Loucy (cell line): ENCODE results near the gene DUSP3.

Experiments used
- H2AFZ ChIP-seq: fragments of 200-600 bp; sonication (generic); 2 replicates; pipeline ENCODE4 v1.6.0; 2016; ENCODE audit warnings: antibody characterized with exemption, mild to moderate bottlenecking, low read length, moderate library complexity
- H3F3A ChIP-seq: fragments of 200-600 bp; 2 replicates; pipeline ENCODE4 v1.6.0; 2016; ENCODE audit warnings: antibody characterized with exemption, low read depth, mild to moderate bottlenecking
- H3K27me3 ChIP-seq: fragments of 200-600 bp; sonication (generic); 2 replicates; pipeline ENCODE4 v1.6.1; 2014; ENCODE audit warnings: low read length, mild to moderate bottlenecking; ENCODE audit not compliant: insufficient read depth, poor library complexity, severe bottlenecking
- H3K36me3 ChIP-seq: fragments of 200-600 bp; sonication (generic); 2 replicates; pipeline ENCODE4 v1.6.1; 2016; ENCODE audit warnings: low read length; ENCODE audit not compliant: insufficient read depth
- H3K4me1 ChIP-seq: fragments of 200-600 bp; sonication (generic); 2 replicates; pipeline ENCODE4 v1.5.1; 2014; ENCODE audit warnings: low read length, mild to moderate bottlenecking; ENCODE audit not compliant: insufficient read depth, poor library complexity, severe bottlenecking
- H3K4me2 ChIP-seq: fragments of 200-600 bp; sonication (generic); 2 replicates; pipeline ENCODE4 v1.6.0; 2014; ENCODE audit warnings: antibody characterized with exemption, low read length, low read depth, mild to moderate bottlenecking; ENCODE audit not compliant: poor library complexity, severe bottlenecking
- H3K4me3 ChIP-seq: fragments of 200-600 bp; sonication (generic); 2 replicates; pipeline ENCODE4 v1.5.1; 2014; ENCODE audit warnings: low read length, mild to moderate bottlenecking, mixed read lengths; ENCODE audit not compliant: poor library complexity, severe bottlenecking
- H3K79me2 ChIP-seq: fragments of 200-600 bp; sonication (generic); 2 replicates; pipeline ENCODE4 v1.6.1; 2014; ENCODE audit warnings: low read length; ENCODE audit not compliant: insufficient read depth
- H3K9ac ChIP-seq: fragments of 200-600 bp; sonication (generic); 2 replicates; pipeline ENCODE4 v1.6.0; 2014; ENCODE audit warnings: mild to moderate bottlenecking, low read depth, low read length, moderate library complexity; ENCODE audit not compliant: poor library complexity, severe bottlenecking
- H3K9me2 ChIP-seq: fragments of 200-600 bp; sonication (generic); replicated peaks from 2 replicates; pipeline ENCODE4 v1.6.1; 2016; ENCODE audit warnings: low read depth, low read length, mixed read lengths
- H3K9me3 ChIP-seq: fragments of 200-600 bp; sonication (generic); 2 replicates; pipeline ENCODE4 v1.6.1; 2014; ENCODE audit warnings: mild to moderate bottlenecking, antibody characterized with exemption, low read length, low read depth; ENCODE audit not compliant: insufficient read depth
- H4K20me1 ChIP-seq: fragments of 200-600 bp; sonication (generic); 2 replicates; pipeline ENCODE4 v1.6.0; 2014; ENCODE audit warnings: antibody characterized with exemption, low read length, mild to moderate bottlenecking; ENCODE audit not compliant: insufficient read depth, poor library complexity, severe bottlenecking
- CTCF ChIP-seq: fragments of 200-600 bp; sonication (generic); conservative IDR thresholded peaks from 2 replicates; pipeline ENCODE4 v1.5.1; 2014; ENCODE audit warnings: mild to moderate bottlenecking, antibody characterized with exemption, low read length
- EZH2phosphoT487 ChIP-seq: fragments of 200-600 bp; IDR thresholded peaks from 2 replicates; pipeline ENCODE4 v1.6.1; 2018; ENCODE audit warnings: antibody characterized with exemption, mild to moderate bottlenecking, moderate library complexity, borderline replicate concordance

DUSP3 gene

GRCh38 chr17:43791589-43791988, 12.8 kb upstream of the DUSP3 start:
- Histone ChIP-seq H3K27me3 (no peaks in the 10 kb centered on the region), H2AFZ (peak overlapping the region; percentile 60), H3K36me3 (no peaks in the 10 kb centered on the region), H3K9ac (no peak overlapping the region), H3F3A (no peaks in the 10 kb centered on the region), H4K20me1 (no peaks in the 10 kb centered on the region), H3K4me3 (peak overlapping the region; percentile 35), H3K4me1 (peaks cover 7% of the 10 kb centered on the region), H3K79me2 (no peaks in the 10 kb centered on the region), H3K9me3 (no peaks in the 10 kb centered on the region), H3K4me2 (peak overlapping the region; percentile 35), H3K9me2 (no peaks in the 10 kb centered on the region)
- TF ChIP-seq CTCF: no peak
- no peak for TF ChIP-seq EZH2phosphoT487

GRCh38 chr17:43790311-43790940, 11.6 kb upstream of the DUSP3 start:
- H3K4me2 ChIP-seq: no peak overlapping the region
- H2AFZ ChIP-seq: no peak overlapping the region
- TF ChIP-seq CTCF: no peak; the same call in 1 of the 2 replicates
- TF ChIP-seq EZH2phosphoT487: no peak
- no peaks in the 10 kb centered on the region for H3K9me3 ChIP-seq
- no peaks in the 10 kb centered on the region for H3K36me3 ChIP-seq
- no peaks in the 10 kb centered on the region for H3K27me3 ChIP-seq
- H3K9ac ChIP-seq: no peak overlapping the region
- no peaks in the 10 kb centered on the region for H3K9me2 ChIP-seq
- H4K20me1 ChIP-seq: no peaks in the 10 kb centered on the region
- H3K4me1 ChIP-seq: peaks cover 7% of the 10 kb centered on the region
- H3K79me2 ChIP-seq: no peaks in the 10 kb centered on the region
- no peak overlapping the region for H3K4me3 ChIP-seq
- no peaks in the 10 kb centered on the region for H3F3A ChIP-seq

- H3K27me3 ChIP-seq: no peaks in the 10 kb centered on the region
- H3K9me3 ChIP-seq: no peaks in the 10 kb centered on the region
- no peak overlapping the region for H3K9ac ChIP-seq
- H3K79me2 ChIP-seq: no peaks in the 10 kb centered on the region
- H3K4me3 ChIP-seq: no peak overlapping the region
- H3F3A ChIP-seq: no peaks in the 10 kb centered on the region
- TF ChIP-seq CTCF (no peak), EZH2phosphoT487 (no peak)
- H3K4me1 ChIP-seq: peaks cover 7% of the 10 kb centered on the region
- H3K4me2 ChIP-seq: no peak overlapping the region
- H2AFZ ChIP-seq: no peak overlapping the region
- no peaks in the 10 kb centered on the region for H3K9me2 ChIP-seq
- no peaks in the 10 kb centered on the region for H3K36me3 ChIP-seq
- H4K20me1 ChIP-seq: no peaks in the 10 kb centered on the region
Observed at GRCh38 chr17:43789482-43789881, 10.7 kb upstream of the DUSP3 start.
